ENCODE results near the gene JAKMIP1. TPM values are rescaled to one million over a fixed set of nuclear protein-coding genes. Genes with fewer than 3 reads are reported as not detected.

Gene JAKMIP1
- polyA plus RNA-seq, 1 donor from 2014 or later, result 15.3 TPM

DNA sequence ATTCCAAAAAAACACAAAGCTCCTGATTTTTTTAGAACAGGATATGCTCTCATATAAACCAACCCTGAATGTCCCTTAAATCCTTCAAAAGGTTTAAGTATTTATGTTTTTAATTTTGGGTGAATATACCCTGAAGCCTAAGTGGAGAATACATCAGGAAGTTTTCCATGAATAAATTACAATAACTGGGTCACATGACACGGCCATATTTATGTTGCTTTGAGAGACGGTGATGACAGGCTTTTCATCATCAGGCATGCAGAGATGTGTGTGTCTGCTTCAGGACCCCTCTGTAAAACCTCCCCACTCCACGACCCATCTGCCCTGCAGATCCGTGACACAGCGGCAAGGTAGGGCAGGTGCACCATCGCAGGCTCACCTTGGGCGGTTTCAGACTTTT is 121.8 kb downstream of the JAKMIP1 start:
- H3K79me2 ChIP-seq (replicated peaks; ENCODE audit: insufficient read depth, low read length), result no peaks in the 10 kb centered on the region
- no peak overlapping the region for H3K27ac ChIP-seq (ENCODE audit: low read length)
- H3K9ac ChIP-seq (ENCODE audit: low read length), result no peak overlapping the region
- H3K9me2 ChIP-seq (ENCODE audit: insufficient read depth, low read length), result no peaks in the 10 kb centered on the region
- H3K4me2 ChIP-seq (ENCODE audit: low read length), result no peak overlapping the region
- no peaks in the 10 kb centered on the region for H3F3A ChIP-seq (ENCODE audit: insufficient read depth, low read length, poor library complexity, severe bottlenecking)
- H3K9me3 ChIP-seq (ENCODE audit: low read length), result no peaks in the 10 kb centered on the region
- H2AFZ ChIP-seq (ENCODE audit: low read depth, low read length), result no peak overlapping the region
- no peaks in the 10 kb centered on the region for H3K27me3 ChIP-seq (ENCODE audit: insufficient read depth, low read depth, low read length)
- no peak overlapping the region for H3K4me3 ChIP-seq (ENCODE audit: low read length)
- H3K36me3 ChIP-seq (ENCODE audit: insufficient read depth, low read length), result no peaks in the 10 kb centered on the region
- no peaks in the 10 kb centered on the region for H4K20me1 ChIP-seq (ENCODE audit: insufficient read depth)
- TF ChIP-seq REST (IDR thresholded peaks at IDR 0.05; ENCODE audit: borderline replicate concordance), result no peak
- TF ChIP-seq POLR2AphosphoS5 (IDR thresholded peaks at IDR 0.05), result no peak
- no peak for TF ChIP-seq MXI1 (conservative IDR thresholded peaks at IDR 0.05; ENCODE audit: poor library complexity, severe bottlenecking)
- no peak for TF ChIP-seq SMC3 (conservative IDR thresholded peaks at IDR 0.05; ENCODE audit: poor library complexity)
- no peak for TF ChIP-seq RAD21 (conservative IDR thresholded peaks at IDR 0.05)
- TF ChIP-seq, protein P1, sequence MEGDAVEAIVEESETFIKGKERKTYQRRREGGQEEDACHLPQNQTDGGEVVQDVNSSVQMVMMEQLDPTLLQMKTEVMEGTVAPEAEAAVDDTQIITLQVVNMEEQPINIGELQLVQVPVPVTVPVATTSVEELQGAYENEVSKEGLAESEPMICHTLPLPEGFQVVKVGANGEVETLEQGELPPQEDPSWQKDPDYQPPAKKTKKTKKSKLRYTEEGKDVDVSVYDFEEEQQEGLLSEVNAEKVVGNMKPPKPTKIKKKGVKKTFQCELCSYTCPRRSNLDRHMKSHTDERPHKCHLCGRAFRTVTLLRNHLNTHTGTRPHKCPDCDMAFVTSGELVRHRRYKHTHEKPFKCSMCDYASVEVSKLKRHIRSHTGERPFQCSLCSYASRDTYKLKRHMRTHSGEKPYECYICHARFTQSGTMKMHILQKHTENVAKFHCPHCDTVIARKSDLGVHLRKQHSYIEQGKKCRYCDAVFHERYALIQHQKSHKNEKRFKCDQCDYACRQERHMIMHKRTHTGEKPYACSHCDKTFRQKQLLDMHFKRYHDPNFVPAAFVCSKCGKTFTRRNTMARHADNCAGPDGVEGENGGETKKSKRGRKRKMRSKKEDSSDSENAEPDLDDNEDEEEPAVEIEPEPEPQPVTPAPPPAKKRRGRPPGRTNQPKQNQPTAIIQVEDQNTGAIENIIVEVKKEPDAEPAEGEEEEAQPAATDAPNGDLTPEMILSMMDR (IDR thresholded peaks at IDR 0.05; ENCODE audit: poor library complexity, severe bottlenecking), result no peak

DNA sequence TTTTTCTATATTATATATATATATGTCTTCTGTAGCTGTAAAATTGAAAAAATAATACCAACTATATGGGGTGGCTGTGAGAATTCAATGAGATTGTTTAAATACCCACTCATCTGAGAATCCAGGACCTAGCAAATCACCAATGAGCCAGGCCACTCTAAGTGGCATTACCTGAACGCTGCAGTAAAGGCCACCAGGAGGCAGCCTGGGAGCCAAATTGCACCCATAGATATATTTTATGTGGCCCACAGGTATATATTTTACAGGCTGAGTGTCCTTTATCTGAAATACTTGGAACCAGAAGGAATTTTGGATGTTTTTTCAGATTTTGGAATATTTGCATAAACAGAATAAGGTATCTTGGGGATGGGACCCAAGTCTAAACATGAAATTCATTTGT is 124.0 kb downstream of the JAKMIP1 start:
- Histone ChIP-seq H3K36me3 (ENCODE audit: insufficient read depth, low read length) (no peaks in the 10 kb centered on the region), H3K9me2 (ENCODE audit: insufficient read depth, low read length) (no peaks in the 10 kb centered on the region), H3K4me3 (ENCODE audit: low read length) (no peak overlapping the region), H3K79me2 (replicated peaks; ENCODE audit: insufficient read depth, low read length) (no peaks in the 10 kb centered on the region), H3K4me2 (ENCODE audit: low read length) (no peak overlapping the region), H2AFZ (ENCODE audit: low read depth, low read length) (no peak overlapping the region), H3K9me3 (ENCODE audit: low read length) (no peaks in the 10 kb centered on the region), H4K20me1 (ENCODE audit: insufficient read depth) (no peaks in the 10 kb centered on the region), H3K27me3 (ENCODE audit: insufficient read depth, low read depth, low read length) (no peaks in the 10 kb centered on the region), H3F3A (ENCODE audit: insufficient read depth, low read length, poor library complexity, severe bottlenecking) (no peaks in the 10 kb centered on the region), H3K27ac (ENCODE audit: low read length) (no peak overlapping the region), H3K9ac (ENCODE audit: low read length) (no peak overlapping the region)
- TF ChIP-seq EP300 (conservative IDR thresholded peaks at IDR 0.05; ENCODE audit: poor library complexity, severe bottlenecking) (no peak), REST (IDR thresholded peaks at IDR 0.05; ENCODE audit: borderline replicate concordance) (no peak), RAD21 (conservative IDR thresholded peaks at IDR 0.05) (no peak), EZH2 (IDR thresholded peaks at IDR 0.05; ENCODE audit: borderline replicate concordance, insufficient read depth, low read length, poor library complexity, severe bottlenecking) (no peak), MXI1 (conservative IDR thresholded peaks at IDR 0.05; ENCODE audit: poor library complexity, severe bottlenecking) (no peak), TAF1 (IDR thresholded peaks at IDR 0.05; ENCODE audit: low read depth) (no peak), SMC3 (conservative IDR thresholded peaks at IDR 0.05; ENCODE audit: poor library complexity) (no peak), POLR2AphosphoS5 (IDR thresholded peaks at IDR 0.05) (no peak)
- TF ChIP-seq, protein P1 (IDR thresholded peaks at IDR 0.05; ENCODE audit: poor library complexity, severe bottlenecking), result no peak

Data from neural cell (in vitro differentiated cells).